Stimulated activated naive CD4-positive, alpha-beta T cell (primary cell): ENCODE results near the gene CRX.
"Not testable (repeated sequence)": the region's sequence is repeated elsewhere in the genome, so short reads cannot be mapped to it uniquely, and the experiment has no call there.

Experiments
- DNase-seq, 6 experiments: peaks; one replicate each; lab custom pipeline; 2025; lab: John Stamatoyannopoulos, UW

Gene CRX

DNA sequence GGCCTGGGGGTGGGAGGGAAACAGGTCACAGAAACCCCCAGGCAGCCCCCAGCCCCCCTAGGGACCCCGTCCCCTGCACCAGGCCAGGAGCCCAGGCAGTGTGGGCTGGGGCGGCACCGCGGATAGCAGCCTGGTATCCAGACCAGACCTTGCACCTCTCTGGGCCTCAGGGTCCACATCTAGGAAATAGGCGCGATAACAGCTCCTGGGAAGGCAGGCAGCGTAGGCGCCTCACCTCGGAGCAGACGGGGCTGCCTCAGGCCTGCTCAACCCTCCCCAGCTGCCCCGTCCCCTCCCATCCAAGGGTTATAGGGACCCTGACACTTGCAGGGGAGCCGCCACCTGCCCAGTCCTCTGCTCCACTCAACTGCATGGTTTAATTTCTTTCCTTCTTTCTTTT, 18.1 kb upstream of the CRX start:
- not testable (repeated sequence) for DNase-seq

- not testable (repeated sequence) for DNase-seq
Measured at GRCh38 chr19:47804451-47804850, 17.3 kb upstream of the CRX start, which contains the start of gene TPRX1. TSS of gene TPRX1 (minus strand) at chr19:47804551. CDS start at chr19:47804539, 12 bp downstream.

- DNase-seq, result no peak
Measured at GRCh38 chr19:47805313-47805712, 16.4 kb upstream of the CRX start.

DNA sequence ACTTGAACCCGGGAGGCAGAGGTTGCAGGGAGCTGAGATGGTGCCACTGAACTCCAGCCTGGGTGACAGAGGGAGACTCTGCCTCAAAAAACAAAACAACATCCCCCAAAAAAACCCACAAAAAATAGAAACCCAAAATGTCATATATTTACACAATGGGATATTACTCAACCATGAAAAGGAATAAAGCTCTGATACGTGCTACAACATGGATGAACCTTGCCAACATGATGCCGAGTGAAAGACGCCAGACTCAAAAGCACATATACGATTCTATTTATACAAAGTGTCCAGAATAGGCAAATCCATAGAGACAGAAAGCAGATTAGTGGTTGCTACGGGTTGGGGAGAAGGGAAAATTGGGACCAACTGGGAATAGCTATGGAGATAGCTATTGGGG, 15.3 kb upstream of the CRX start:
- no peak for DNase-seq

DNA sequence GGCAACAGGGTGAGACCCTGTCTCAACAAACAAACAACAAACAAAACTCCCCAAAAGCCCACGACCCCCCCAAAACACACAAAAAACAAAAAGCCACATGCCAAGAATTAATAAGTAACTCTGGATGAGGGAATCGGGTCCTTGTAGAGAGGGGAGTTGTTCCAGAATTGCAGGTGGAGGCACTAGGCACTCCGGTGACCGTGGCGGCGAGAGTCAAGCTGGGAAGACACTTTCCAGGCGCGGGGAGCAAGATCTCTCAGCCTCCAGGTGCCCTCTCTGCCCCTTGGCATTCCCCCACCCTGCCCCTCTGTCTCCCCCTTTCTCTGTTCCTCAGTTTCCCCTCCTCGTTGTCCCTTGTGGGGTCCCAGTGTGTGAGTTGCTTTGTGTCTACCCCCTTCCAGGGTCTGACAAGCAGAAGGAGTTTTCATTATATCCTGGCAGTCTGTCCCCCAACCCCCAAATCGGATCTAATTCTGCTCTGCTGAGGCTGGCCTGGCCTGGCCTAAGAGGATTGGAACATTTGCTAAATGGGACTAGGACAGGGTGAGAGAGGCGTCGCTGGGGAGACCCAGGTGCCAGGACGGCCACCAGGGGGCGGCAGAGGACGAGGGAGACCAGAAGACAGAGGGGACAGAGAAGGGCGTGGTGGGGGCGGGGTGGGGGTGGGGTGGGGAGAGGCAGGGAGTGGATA, 8.3 kb upstream of the CRX start:
- DNase-seq, result peak; percentile 19 to 71 (median 64)

GRCh38 chr19:47813995-47814328, 7.8 kb upstream of the CRX start:
- DNase-seq, result no peak

DNA sequence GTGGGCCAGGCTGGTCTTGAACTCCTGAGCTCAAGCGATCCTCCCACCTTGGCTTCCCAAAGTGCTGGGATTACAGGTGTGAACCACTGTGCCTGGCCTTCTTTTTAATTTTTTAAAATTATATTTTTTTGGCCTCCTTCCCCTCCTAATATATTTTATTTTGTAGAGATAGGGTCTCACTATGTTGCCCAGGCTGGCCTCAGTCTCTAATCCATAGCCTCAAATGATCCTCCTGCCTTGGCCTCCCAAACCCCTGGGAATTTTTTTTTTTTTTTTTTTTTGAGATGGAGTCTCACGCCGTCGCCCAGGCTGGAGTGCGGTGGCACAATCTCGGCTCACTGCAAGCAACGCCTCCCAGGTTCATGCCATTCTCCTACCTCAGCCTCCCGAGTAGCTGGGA, 5.5 kb upstream of the CRX start:
- DNase-seq, result not testable (repeated sequence)

GRCh38 chr19:47818221-47818620, 3.5 kb upstream of the CRX start:
- not testable (repeated sequence) for DNase-seq

GRCh38 chr19:47819858-47820257, 1.9 kb upstream of the CRX start:
- DNase-seq, result no peak

GRCh38 chr19:47820410-47820809, 1.3 kb upstream of the CRX start:
- no peak for DNase-seq

- no peak for DNase-seq
Measured at GRCh38 chr19:47824396-47824795, 2.7 kb downstream of the CRX start.

GRCh38 chr19:47826800-47827199, 5.1 kb downstream of the CRX start:
- no peak for DNase-seq

- DNase-seq, result no peak
Measured at GRCh38 chr19:47832723-47833122, 11.0 kb downstream of the CRX start.

DNA sequence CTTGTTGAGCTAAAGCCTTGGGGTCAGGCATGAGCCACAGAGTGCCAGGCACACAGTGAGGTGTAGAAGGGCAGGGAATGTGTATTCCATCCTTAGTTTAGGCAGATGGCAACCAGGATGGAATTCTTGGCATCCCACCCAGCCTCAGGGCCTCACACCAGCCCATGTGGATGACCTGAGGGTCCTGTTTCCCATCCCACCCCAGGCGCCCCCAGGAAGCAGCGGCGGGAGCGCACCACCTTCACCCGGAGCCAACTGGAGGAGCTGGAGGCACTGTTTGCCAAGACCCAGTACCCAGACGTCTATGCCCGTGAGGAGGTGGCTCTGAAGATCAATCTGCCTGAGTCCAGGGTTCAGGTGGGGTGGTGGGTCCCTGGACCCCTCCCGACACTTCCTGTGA, 14.3 kb downstream of the CRX start:
- no peak for DNase-seq

GRCh38 chr19:47839411-47839810, 17.7 kb downstream of the CRX start:
- DNase-seq, result no peak

- no peak for DNase-seq
Measured at GRCh38 chr19:47839913-47840312, 18.2 kb downstream of the CRX start.

- no peak for DNase-seq
Measured at GRCh38 chr19:47842941-47843340, 21.2 kb downstream of the CRX start.

DNA sequence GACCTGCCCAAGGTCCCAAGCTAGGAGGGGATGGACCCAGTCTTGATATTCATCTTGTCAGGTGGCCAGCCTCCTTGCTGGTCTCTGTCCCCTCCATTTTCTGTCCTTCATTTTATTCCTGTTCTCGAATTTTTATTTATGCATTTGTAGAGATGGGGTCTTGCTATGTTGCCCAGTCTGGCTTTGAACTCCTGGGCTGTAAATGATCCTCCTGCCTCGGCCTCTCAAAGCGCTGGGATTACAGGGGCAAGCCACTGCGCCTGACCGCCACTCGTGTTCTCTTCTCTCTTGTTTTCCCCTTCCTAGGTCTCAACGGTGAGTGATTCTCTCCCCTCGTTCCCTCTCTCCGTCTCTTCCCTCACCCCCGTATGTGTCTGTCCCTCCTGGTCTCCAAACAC, 26.7 kb downstream of the CRX start:
- no peak for DNase-seq

- peak in 4 of 6 experiments; percentile 2 to 21 (median 7) for DNase-seq
Measured at GRCh38 chr19:47848823-47849473, 27.2 kb downstream of the CRX start.

- no peak for DNase-seq
Measured at GRCh38 chr19:47853003-47853402, 31.3 kb downstream of the CRX start.

DNA sequence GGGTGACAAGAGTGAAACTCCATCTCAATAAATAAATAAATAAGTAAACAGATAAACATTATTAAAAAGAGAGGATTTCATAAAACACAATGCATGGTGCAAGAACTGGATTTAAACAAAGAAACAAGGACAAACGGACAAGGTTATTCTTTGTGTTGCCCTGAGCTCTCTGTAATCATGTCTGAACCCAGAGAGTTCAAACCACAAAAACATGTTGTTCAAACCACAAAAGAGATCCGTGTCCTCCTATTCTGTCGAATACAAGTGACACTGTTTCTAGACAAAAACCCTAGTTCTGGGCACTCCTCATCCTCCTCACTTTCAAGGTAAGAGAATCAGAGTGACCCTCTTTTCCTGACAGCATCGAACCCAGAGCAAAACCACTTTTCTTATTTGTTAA, 32.7 kb downstream of the CRX start:
- DNase-seq, result no peak

DNA sequence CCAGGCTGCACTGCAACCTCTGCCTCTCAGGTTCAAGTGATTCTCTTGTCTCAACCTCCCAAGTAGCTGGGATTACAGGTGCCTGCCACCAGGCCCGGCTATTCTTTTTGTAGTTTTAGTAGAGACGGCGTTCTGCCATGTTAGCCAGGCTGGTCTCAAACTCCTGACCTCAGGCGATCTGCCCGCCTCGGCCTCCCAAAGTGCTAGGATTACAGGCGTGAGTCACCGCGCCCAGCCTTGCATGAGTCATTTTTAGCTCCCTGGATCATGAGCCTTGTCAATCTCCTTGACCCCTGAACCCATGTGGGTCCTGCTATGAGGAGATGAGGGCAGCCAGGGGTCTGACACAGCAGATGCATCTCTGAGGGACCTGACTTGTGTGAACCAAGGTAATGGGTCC, 36.5 kb downstream of the CRX start:
- not testable (repeated sequence) for DNase-seq

- DNase-seq, result not testable (repeated sequence)
Measured at GRCh38 chr19:47858646-47859285, 37.0 kb downstream of the CRX start, which contains the start of gene TPRX2. TSS of gene TPRX2 (plus strand) at chr19:47859235. CDS start at chr19:47859247, 12 bp downstream.
